Keratinocyte (primary cell): ENCODE results near the gene ZFP62.

Experiments used
- EZH2 ChIP-seq: IDR thresholded peaks from one replicate; pipeline ENCODE4 v1.6.1; 2012; ENCODE audit warnings: inconsistent platforms, mild to moderate bottlenecking, low read length, moderate library complexity
- TF ChIP-seq, protein P1 (sequence below), 3 experiments: IDR thresholded peaks in 1 of 3; conservative IDR thresholded peaks in 1 of 3; optimal IDR thresholded peaks in 1 of 3; 2 replicates in 2 of 3; 3 replicates in 1 of 3; pipeline versions ENCODE3 to v1.5.1; 2011; ENCODE audit warnings: low read length in 3 of 3, mild to moderate bottlenecking in 3 of 3, moderate library complexity in 2 of 3, control low read depth in 1 of 3, inconsistent platforms in 1 of 3; ENCODE audit not compliant: insufficient read depth in 2 of 3; ENCODE audit errors: extremely low read depth in 1 of 3

DNA sequence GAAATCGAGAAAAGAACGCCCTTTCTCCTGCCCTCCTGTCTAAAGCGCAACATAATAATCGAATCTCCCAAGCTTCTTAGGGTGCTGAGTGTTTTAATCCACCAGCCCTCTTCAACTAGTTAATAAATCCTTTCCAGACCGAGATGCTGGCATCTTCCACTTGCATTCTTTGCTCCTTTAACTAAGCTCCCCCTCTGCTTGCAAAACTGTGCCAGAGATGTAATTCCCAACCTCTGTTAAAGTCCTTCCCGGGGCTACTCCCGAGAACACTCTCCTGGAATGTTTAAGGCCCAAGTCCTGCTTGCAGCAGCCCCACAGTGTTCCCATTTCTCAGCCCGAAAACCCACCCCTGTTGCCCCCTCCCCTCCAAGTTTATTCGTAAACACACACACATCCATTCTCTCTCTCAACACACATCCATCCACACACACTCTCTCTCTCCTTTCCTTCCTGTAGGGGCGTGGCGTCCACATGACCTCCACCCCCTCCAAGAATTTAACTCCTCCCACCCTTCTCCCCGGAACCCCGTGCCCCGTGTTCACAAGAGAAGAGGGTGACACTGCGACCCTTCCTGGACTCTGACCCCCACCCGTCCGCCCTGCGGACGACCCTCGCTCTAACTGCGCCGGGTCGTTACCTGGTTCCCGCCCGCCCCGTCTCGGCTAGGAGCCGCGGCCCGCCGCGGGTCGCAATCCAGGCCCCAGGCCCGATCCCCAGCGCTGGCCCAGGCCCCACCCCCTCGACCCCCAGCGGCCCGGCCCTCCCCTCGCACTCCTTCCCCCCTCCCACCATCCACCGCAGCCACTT is 51.5 kb downstream of the ZFP62 start:
- TF ChIP-seq, protein P1, sequence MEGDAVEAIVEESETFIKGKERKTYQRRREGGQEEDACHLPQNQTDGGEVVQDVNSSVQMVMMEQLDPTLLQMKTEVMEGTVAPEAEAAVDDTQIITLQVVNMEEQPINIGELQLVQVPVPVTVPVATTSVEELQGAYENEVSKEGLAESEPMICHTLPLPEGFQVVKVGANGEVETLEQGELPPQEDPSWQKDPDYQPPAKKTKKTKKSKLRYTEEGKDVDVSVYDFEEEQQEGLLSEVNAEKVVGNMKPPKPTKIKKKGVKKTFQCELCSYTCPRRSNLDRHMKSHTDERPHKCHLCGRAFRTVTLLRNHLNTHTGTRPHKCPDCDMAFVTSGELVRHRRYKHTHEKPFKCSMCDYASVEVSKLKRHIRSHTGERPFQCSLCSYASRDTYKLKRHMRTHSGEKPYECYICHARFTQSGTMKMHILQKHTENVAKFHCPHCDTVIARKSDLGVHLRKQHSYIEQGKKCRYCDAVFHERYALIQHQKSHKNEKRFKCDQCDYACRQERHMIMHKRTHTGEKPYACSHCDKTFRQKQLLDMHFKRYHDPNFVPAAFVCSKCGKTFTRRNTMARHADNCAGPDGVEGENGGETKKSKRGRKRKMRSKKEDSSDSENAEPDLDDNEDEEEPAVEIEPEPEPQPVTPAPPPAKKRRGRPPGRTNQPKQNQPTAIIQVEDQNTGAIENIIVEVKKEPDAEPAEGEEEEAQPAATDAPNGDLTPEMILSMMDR (optimal IDR thresholded peaks at IDR 0.05 in 1 of 3, IDR thresholded peaks at IDR 0.05 in 1 of 3, conservative IDR thresholded peaks at IDR 0.05 in 1 of 3; ENCODE audit: extremely low read depth in 1 of 3, insufficient read depth in 2 of 3, low read length in 3 of 3): no peak
- TF ChIP-seq EZH2: no peak
